HEK293 (cell line): ENCODE measurements around the gene TMEM143.
"Not testable (repeated sequence)": the region's sequence is repeated elsewhere in the genome, so short reads cannot be mapped to it uniquely, and the experiment has no call there.

ENCODE experiments used
- CTCF ChIA-PET: fragments of 350-600 bp; formaldehyde crosslinking; extraction: SDS; loops from one replicate; lab custom pipeline; 2021; ENCODE audit warnings: antibody characterized with exemption; lab: Yijun Ruan, JAX
- POLR2A ChIA-PET: fragments of 300-600 bp; formaldehyde crosslinking; extraction: SDS; loops from one replicate; lab custom pipeline; 2020; ENCODE audit warnings: antibody characterized with exemption, inconsistent platforms; lab: Yijun Ruan, JAX
- H3K27ac ChIP-seq: fragments of 200-500 bp; sonication (Bioruptor generic); 2 replicates; pipeline ENCODE4 v1.5.1; 2014; ENCODE audit warnings: low read depth, low read length, control low read depth, inconsistent platforms; ENCODE audit errors: extremely low read depth
- H3K36me3 ChIP-seq, 2 experiments: fragments of 200-500 bp in 1 of 2; sonication (Bioruptor generic) in 1 of 2; 1 replicate in 1 of 2; 2 replicates in 1 of 2; pipeline ENCODE4 v1.5.1; 2014 to 2017; ENCODE audit warnings: inconsistent platforms in 2 of 2, low read length in 2 of 2; ENCODE audit not compliant: control insufficient read depth in 2 of 2, insufficient read depth in 1 of 2
- H3K4me1 ChIP-seq: fragments of 200-500 bp; sonication (Bioruptor generic); 2 replicates; pipeline ENCODE4 v1.5.1; 2014; ENCODE audit warnings: mild to moderate bottlenecking, low read length, inconsistent platforms; ENCODE audit not compliant: control insufficient read depth, insufficient read depth
- H3K4me3 ChIP-seq: 2 replicates; pipeline ENCODE4 v1.5.1; 2011; ENCODE audit warnings: low read depth, mild to moderate bottlenecking, control low read depth, low read length, moderate library complexity
- H3K9me3 ChIP-seq: fragments of 200-500 bp; sonication (Bioruptor generic); 2 replicates; pipeline ENCODE4 v1.5.1; 2014; ENCODE audit warnings: low read depth, low read length, inconsistent platforms; ENCODE audit not compliant: control insufficient read depth, insufficient read depth
- CTCF ChIP-seq: fragments of 450-650 bp; formaldehyde crosslinking; IDR thresholded peaks from 2 replicates; pipeline ENCODE4 v1.5.1; 2016; ENCODE audit warnings: missing biosample characterization, missing genetic modification characterization
- GLIS1 ChIP-seq: fragments of 450-650 bp; formaldehyde crosslinking; IDR thresholded peaks from 2 replicates; pipeline ENCODE4 v1.5.1; 2016; ENCODE audit warnings: missing biosample characterization, missing genetic modification characterization
- KLF8 ChIP-seq: fragments of 450-650 bp; formaldehyde crosslinking; IDR thresholded peaks from 2 replicates; pipeline ENCODE4 v1.5.1; 2016; ENCODE audit warnings: missing biosample characterization, missing genetic modification characterization
- KLF9 ChIP-seq: fragments of 450-650 bp; formaldehyde crosslinking; IDR thresholded peaks from 2 replicates; pipeline ENCODE4 v1.5.1; 2016; ENCODE audit warnings: missing biosample characterization, missing genetic modification characterization, low read depth
- PRDM4 ChIP-seq: fragments of 450-650 bp; formaldehyde crosslinking; IDR thresholded peaks from 2 replicates; pipeline ENCODE4 v1.5.1; 2017; ENCODE audit warnings: missing biosample characterization, missing genetic modification characterization
- SETDB1 ChIP-seq: IDR thresholded peaks from one replicate; pipeline ENCODE4 v1.6.1; 2017; ENCODE audit warnings: mild to moderate bottlenecking, low read length, moderate library complexity, mixed read lengths; ENCODE audit not compliant: insufficient read length
- ZBTB10 ChIP-seq: fragments of 450-650 bp; formaldehyde crosslinking; IDR thresholded peaks from 2 replicates; pipeline ENCODE4 v1.5.1; 2016; ENCODE audit warnings: missing biosample characterization, missing genetic modification characterization
- ZBTB11 ChIP-seq: fragments of 450-650 bp; formaldehyde crosslinking; conservative IDR thresholded peaks from 2 replicates; pipeline ENCODE4 v1.5.1; 2016; ENCODE audit warnings: low read depth, missing biosample characterization, missing genetic modification characterization
- ZBTB6 ChIP-seq: fragments of 450-650 bp; formaldehyde crosslinking; IDR thresholded peaks from 2 replicates; pipeline ENCODE4 v1.5.1; 2017; ENCODE audit warnings: missing biosample characterization, missing genetic modification characterization
- ZIC2 ChIP-seq: fragments of 450-650 bp; formaldehyde crosslinking; IDR thresholded peaks from 2 replicates; pipeline ENCODE4 v1.5.1; 2016; ENCODE audit warnings: missing biosample characterization, missing genetic modification characterization
- ZNF121 ChIP-seq: fragments of 450-650 bp; formaldehyde crosslinking; IDR thresholded peaks from 2 replicates; pipeline ENCODE4 v1.5.1; 2016; ENCODE audit warnings: missing biosample characterization, missing genetic modification characterization
- ZNF140 ChIP-seq: fragments of 450-650 bp; formaldehyde crosslinking; IDR thresholded peaks from 2 replicates; pipeline ENCODE4 v1.5.1; 2016; ENCODE audit warnings: missing biosample characterization, missing genetic modification characterization
- ZNF2 ChIP-seq: fragments of 450-650 bp; formaldehyde crosslinking; IDR thresholded peaks from 2 replicates; pipeline ENCODE4 v1.5.1; 2016; ENCODE audit warnings: missing biosample characterization, missing genetic modification characterization
- ZNF211 ChIP-seq: fragments of 450-650 bp; formaldehyde crosslinking; IDR thresholded peaks from 2 replicates; pipeline ENCODE4 v1.5.1; 2016; ENCODE audit warnings: low read depth, missing biosample characterization, missing genetic modification characterization
- ZNF221 ChIP-seq: fragments of 450-650 bp; formaldehyde crosslinking; IDR thresholded peaks from 2 replicates; pipeline ENCODE4 v1.5.1; 2017; ENCODE audit warnings: missing biosample characterization, missing genetic modification characterization, borderline replicate concordance
- ZNF23 ChIP-seq: fragments of 450-650 bp; formaldehyde crosslinking; IDR thresholded peaks from 2 replicates; pipeline ENCODE4 v1.5.1; 2016; ENCODE audit warnings: missing biosample characterization, missing genetic modification characterization, borderline replicate concordance
- ZNF239 ChIP-seq: fragments of 450-650 bp; formaldehyde crosslinking; IDR thresholded peaks from 2 replicates; pipeline ENCODE4 v1.5.1; 2016; ENCODE audit warnings: missing biosample characterization, missing genetic modification characterization
- ZNF37A ChIP-seq: fragments of 450-650 bp; IDR thresholded peaks from 2 replicates; pipeline ENCODE4 v1.5.1; 2018; ENCODE audit warnings: missing biosample characterization, missing genetic modification characterization
- ZNF433 ChIP-seq: fragments of 450-650 bp; formaldehyde crosslinking; IDR thresholded peaks from 2 replicates; pipeline ENCODE4 v1.5.1; 2016; ENCODE audit warnings: missing biosample characterization, missing genetic modification characterization, low read depth
- ZNF623 ChIP-seq: fragments of 450-650 bp; formaldehyde crosslinking; IDR thresholded peaks from 2 replicates; pipeline ENCODE4 v1.5.1; 2016; ENCODE audit warnings: missing biosample characterization, missing genetic modification characterization
- ZNF830 ChIP-seq: fragments of 450-650 bp; IDR thresholded peaks from 2 replicates; pipeline ENCODE4 v1.5.0; 2018; ENCODE audit warnings: missing biosample characterization, missing genetic modification characterization, low read depth, mild to moderate bottlenecking, moderate library complexity
- ZSCAN16 ChIP-seq: fragments of 450-650 bp; formaldehyde crosslinking; IDR thresholded peaks from 2 replicates; pipeline ENCODE4 v1.5.1; 2016; ENCODE audit warnings: missing biosample characterization, missing genetic modification characterization

Gene TMEM143

GRCh38 chr19:48372904-48373303 lies 9.2 kb upstream of the TMEM143 start (continued):
- TF ChIP-seq ZNF239 (tag by site-specific recombination) (no peak), PRDM4 (tag by site-specific recombination) (no peak), GLIS1 (tag by site-specific recombination) (peak; percentile 52; the same call in 1 of the 2 replicates), ZNF121 (tag by site-specific recombination) (no peak), ZNF23 (no peak), ZNF37A (tag by site-specific recombination) (no peak), ZNF623 (no peak), ZBTB11 (tag by site-specific recombination) (no peak), ZBTB10 (peak; percentile 77), ZNF211 (tag by site-specific recombination) (no peak), KLF9 (tag by site-specific recombination) (no peak), ZNF140 (tag by site-specific recombination) (no peak), ZBTB6 (tag by site-specific recombination) (no peak), KLF8 (tag by site-specific recombination) (peak; percentile 32; the same call in 1 of the 2 replicates), ZNF221 (tag by site-specific recombination) (no peak), SETDB1 (no peak), ZIC2 (tag by site-specific recombination) (peak; percentile 54), ZNF830 (tag by site-specific recombination) (no peak), ZSCAN16 (tag by site-specific recombination) (no peak), ZNF433 (no peak), CTCF (tag by site-specific recombination) (no peak), ZNF2 (tag by site-specific recombination) (no peak)

GRCh38 chr19:48371771-48372170 lies 8.0 kb upstream of the TMEM143 start:
- peaks cover 12% of the 10 kb centered on the region for H3K4me1 ChIP-seq
- ChIA-PET CTCF (interaction anchor here (0.6 kb wide), 1 partner anchor 15 kb away, joined by 3 read pairs; no protein-coding TSS in a partner anchor), POLR2A (interaction anchor here (0.6 to 1.1 kb wide), 2 partner anchors 43 to 50 kb away, joined by 4 read pairs; no protein-coding TSS in a partner anchor)
- not testable (repeated sequence) for H3K36me3 ChIP-seq, H3K9me3 ChIP-seq, H3K4me3 ChIP-seq, H3K27ac ChIP-seq
